H1 (cell line): ENCODE data around the gene MUC5AC. TPM values are rescaled to one million over a fixed set of nuclear protein-coding genes. Genes with fewer than 3 reads are reported as not detected.

Source experiments
- CTCF ChIA-PET: fragments of 300-600 bp; sonication (Branson Sonifier 250); formaldehyde crosslinking; loops from one replicate; lab custom pipeline; 2021; ENCODE audit not compliant: partially characterized antibody; lab: Charles Lee
- POLR2A ChIA-PET: fragments of 300-600 bp; sonication (Branson Sonifier 250); formaldehyde crosslinking; loops from one replicate; lab custom pipeline; 2021; ENCODE audit warnings: inconsistent platforms; ENCODE audit not compliant: partially characterized antibody; lab: Charles Lee
- DNase-seq, 2 experiments: peaks; one replicate each; pipeline versions ENCODE4 v3.0.0 to v3.0.0-alpha.2; 2010 to 2022; ENCODE audit warnings: low spot score in 2 of 2, low read depth in 1 of 2, mixed read lengths in 1 of 2
- FAIRE-seq: peaks from 2 replicates; lab custom pipeline; 2011; peaks lifted over from hg19 to GRCh38; lab: Jason Lieb, UNC
- H2AFZ ChIP-seq: 2 replicates; pipeline ENCODE4 v1.8.1; 2012; ENCODE audit warnings: low read length, inconsistent platforms
- H2AK5ac ChIP-seq: 2 replicates; pipeline ENCODE4 v1.6.1; 2013; ENCODE audit warnings: low read depth, low read length
- H2BK120ac ChIP-seq: replicated peaks from 2 replicates; pipeline ENCODE3; 2013; ENCODE audit warnings: low read depth, low read length, inconsistent platforms
- H2BK12ac ChIP-seq: 2 replicates; pipeline ENCODE4 v1.6.1; 2013; ENCODE audit warnings: low read depth, low read length
- H2BK15ac ChIP-seq: 2 replicates; pipeline ENCODE4 v1.6.1; 2013; ENCODE audit warnings: low read length
- H2BK20ac ChIP-seq: 2 replicates; pipeline ENCODE4 v1.6.1; 2013; ENCODE audit warnings: low read length
- H2BK5ac ChIP-seq: 2 replicates; pipeline ENCODE4 v1.6.1; 2013; ENCODE audit warnings: low read depth, low read length
- H3K14ac ChIP-seq: 2 replicates; pipeline ENCODE4 v1.6.1; 2013; ENCODE audit warnings: inconsistent platforms; ENCODE audit not compliant: insufficient read length
- H3K18ac ChIP-seq: 2 replicates; pipeline ENCODE4 v1.6.1; 2013; ENCODE audit warnings: low read length; ENCODE audit errors: extremely low read depth
- H3K23ac ChIP-seq: 2 replicates; pipeline ENCODE4 v1.6.1; 2013; ENCODE audit warnings: inconsistent platforms; ENCODE audit not compliant: insufficient read length
- H3K23me2 ChIP-seq: 2 replicates; pipeline ENCODE4 v1.6.1; 2013; ENCODE audit warnings: low read depth, low read length
- H3K27ac ChIP-seq: 2 replicates; pipeline ENCODE4 v1.6.1; 2011; ENCODE audit warnings: low read depth, low read length, inconsistent platforms
- H3K27me3 ChIP-seq, 4 experiments: replicated peaks in 1 of 4; 1 replicate in 1 of 4; 2 replicates in 3 of 4; pipeline versions ENCODE4 v1.6.1 to v1.8.1; 2011 to 2013; ENCODE audit warnings: low read length in 3 of 4, mild to moderate bottlenecking in 3 of 4, inconsistent platforms in 2 of 4, mixed read lengths in 2 of 4, moderate library complexity in 1 of 4; ENCODE audit not compliant: control insufficient read depth in 3 of 4, insufficient read depth in 3 of 4; ENCODE audit errors: extremely low read depth in 1 of 4
- H3K36me3 ChIP-seq, 4 experiments: 2 replicates each; pipeline versions ENCODE4 v1.6.1 to v1.8.1; 2011 to 2013; ENCODE audit warnings: mild to moderate bottlenecking in 4 of 4, low read length in 3 of 4, moderate library complexity in 2 of 4, control low read depth in 1 of 4, inconsistent platforms in 1 of 4; ENCODE audit not compliant: insufficient read depth in 4 of 4, control insufficient read depth in 2 of 4
- H3K4ac ChIP-seq: replicated peaks from 2 replicates; pipeline ENCODE3; 2013; ENCODE audit warnings: low read length, low read depth, mixed read lengths, inconsistent platforms; ENCODE audit not compliant: insufficient read length
- H3K4me1 ChIP-seq, 4 experiments: replicated peaks in 1 of 4; 1 replicate in 1 of 4; 2 replicates in 3 of 4; pipeline versions ENCODE4 v1.6.1 to v1.8.1; 2011 to 2013; ENCODE audit warnings: low read length in 3 of 4, inconsistent platforms in 2 of 4, mixed read lengths in 1 of 4; ENCODE audit not compliant: insufficient read depth in 4 of 4, control insufficient read depth in 3 of 4
- H3K4me2 ChIP-seq, 2 experiments: 2 replicates each; pipeline versions ENCODE4 v1.6.1 to v1.8.1; 2011 to 2013; ENCODE audit warnings: low read depth in 2 of 2, low read length in 2 of 2, control low read depth in 1 of 2, inconsistent platforms in 1 of 2, mild to moderate bottlenecking in 1 of 2; ENCODE audit not compliant: insufficient read depth in 1 of 2
- H3K4me3 ChIP-seq, 4 experiments: fragments of 200-600, 300-600 bp in 1 of 4; sonication (generic), shearing (Covaris generic), sonication (Bioruptor Twin) in 1 of 4; 2 replicates each; pipeline versions ENCODE4 v1.5.1 to v1.8.1; 2011 to 2016; ENCODE audit warnings: low read length in 4 of 4, low read depth in 3 of 4, control low read depth in 2 of 4, inconsistent platforms in 2 of 4, mild to moderate bottlenecking in 2 of 4, mixed read lengths in 1 of 4, moderate library complexity in 1 of 4; ENCODE audit not compliant: insufficient read depth in 2 of 4; ENCODE audit errors: extremely low read depth in 1 of 4
- H3K56ac ChIP-seq: replicated peaks from 2 replicates; pipeline ENCODE3; 2013; ENCODE audit warnings: low read depth, mild to moderate bottlenecking, mixed read lengths, low read length, inconsistent platforms; ENCODE audit not compliant: insufficient read length
- H3K79me1 ChIP-seq: 2 replicates; pipeline ENCODE4 v1.6.1; 2013; ENCODE audit warnings: low read depth, low read length, control low read depth
- H3K79me2 ChIP-seq, 2 experiments: 2 replicates each; pipeline versions ENCODE4 v1.6.1 to v1.8.1; 2012 to 2013; ENCODE audit warnings: low read length in 2 of 2, mild to moderate bottlenecking in 2 of 2, inconsistent platforms in 1 of 2; ENCODE audit not compliant: insufficient read depth in 2 of 2, control insufficient read depth in 1 of 2
- H3K9ac ChIP-seq, 4 experiments: replicated peaks in 1 of 4; 1 replicate in 1 of 4; 2 replicates in 3 of 4; pipeline versions ENCODE4 v1.6.1 to v1.8.1; 2011 to 2013; ENCODE audit warnings: low read depth in 3 of 4, low read length in 3 of 4, control low read depth in 2 of 4, mild to moderate bottlenecking in 2 of 4, moderate library complexity in 2 of 4, inconsistent platforms in 1 of 4; ENCODE audit errors: extremely low read depth in 1 of 4
- H3K9me3 ChIP-seq, 2 experiments: 2 replicates each; pipeline versions ENCODE4 v1.6.1 to v1.8.1; 2012 to 2013; ENCODE audit warnings: mild to moderate bottlenecking in 2 of 2, moderate library complexity in 2 of 2, control low read depth in 1 of 2, inconsistent platforms in 1 of 2, low read depth in 1 of 2, low read length in 1 of 2, mixed read lengths in 1 of 2; ENCODE audit not compliant: insufficient read depth in 2 of 2
- H4K20me1 ChIP-seq, 2 experiments: replicated peaks in 1 of 2; 2 replicates each; pipeline versions ENCODE3 to v1.8.1; 2011 to 2013; ENCODE audit warnings: inconsistent platforms in 2 of 2, low read length in 2 of 2, mild to moderate bottlenecking in 1 of 2; ENCODE audit not compliant: insufficient read depth in 2 of 2, control insufficient read depth in 1 of 2
- H4K5ac ChIP-seq: 2 replicates; pipeline ENCODE4 v1.6.1; 2013; ENCODE audit warnings: low read length, low read depth, mixed read lengths, inconsistent platforms; ENCODE audit not compliant: insufficient read length
- H4K8ac ChIP-seq: 2 replicates; pipeline ENCODE4 v1.8.0; 2013; ENCODE audit warnings: mild to moderate bottlenecking, moderate library complexity, low read length, inconsistent platforms; ENCODE audit not compliant: insufficient read depth; ENCODE audit errors: extremely low read depth
- H4K91ac ChIP-seq: replicated peaks from 2 replicates; pipeline ENCODE3; 2013; ENCODE audit warnings: low read length, mixed read lengths, inconsistent platforms; ENCODE audit not compliant: insufficient read length
- GABPA ChIP-seq: IDR thresholded peaks from 2 replicates; pipeline ENCODE4 v1.6.1; 2011; ENCODE audit warnings: mild to moderate bottlenecking, low read length, moderate library complexity, borderline replicate concordance; ENCODE audit not compliant: insufficient read depth
- HDAC6 ChIP-seq: IDR thresholded peaks from one replicate; pipeline ENCODE4 v1.7.1; 2012; ENCODE audit warnings: low read depth, mild to moderate bottlenecking, inconsistent platforms, low read length, moderate library complexity
- JUND ChIP-seq: IDR thresholded peaks from 2 replicates; pipeline ENCODE4 v1.6.1; 2011; ENCODE audit warnings: mild to moderate bottlenecking, improper control_type of control experiment, low read length
- RAD21 ChIP-seq, 2 experiments: IDR thresholded peaks in 1 of 2; conservative IDR thresholded peaks in 1 of 2; 2 replicates each; pipeline ENCODE4 v1.6.1; 2011; ENCODE audit warnings: low read depth in 2 of 2, low read length in 2 of 2, improper control_type of control experiment in 1 of 2, inconsistent platforms in 1 of 2, mild to moderate bottlenecking in 1 of 2, moderate library complexity in 1 of 2
- WGBS, 2 experiments: shearing (Covaris generic) in 1 of 2; methylation state at CpG; one replicate each; pipeline versions ENCODE4 v1.1.6 to v1.1.7; 2013 to 2015; ENCODE audit warnings: low lambda C conversion rate in 2 of 2, mixed read lengths in 2 of 2, inconsistent platforms in 1 of 2, low coverage in 1 of 2, missing lambda C conversion rate in 1 of 2; ENCODE audit not compliant: insufficient replicate concordance in 2 of 2, insufficient coverage in 1 of 2, insufficient read length in 1 of 2; ENCODE audit errors: extremely low coverage in 1 of 2, missing lambda C conversion rate in 1 of 2; 5-methylcytosine and 5-hydroxymethylcytosine counted together
- polyA plus RNA-seq, 7 experiments: library from polyadenylated mRNA; depleted of rRNA in 3 of 7; stranded (reverse) in 5 of 7; unstranded in 2 of 7; fragments of >200 nt in 5 of 7; fragments of 200-250 nt in 2 of 7; gene quantifications; 1 replicate in 5 of 7; 2 replicates in 1 of 7; 4 replicates in 1 of 7; pipeline versions ENCODE4 v1.2.1 to v1.2.3, GENCODE V29; 2011 to 2013; ENCODE audit warnings: missing spikeins in 2 of 7, mixed read lengths in 2 of 7
- total RNA-seq: library from RNA; stranded (reverse); fragmentation: NEBNext Ultra II Directional; extraction: Animal tissue kit (Norgen Biotek cat#: 25700); gene quantifications from 2 replicates; pipeline ENCODE4 v1.2.1, GENCODE V29; 2021
- TF ChIP-seq, protein P1 (sequence below): IDR thresholded peaks from 2 replicates; pipeline ENCODE4 v1.6.1; 2011; ENCODE audit warnings: low read depth, mild to moderate bottlenecking, low read length; ENCODE audit not compliant: insufficient read depth

Gene MUC5AC
- total and polyA plus RNA-seq, 2 of the 8 experiments (the other 6 are each of a cell fraction or from before 2014, with no cell fraction given), result not detected

DNA sequence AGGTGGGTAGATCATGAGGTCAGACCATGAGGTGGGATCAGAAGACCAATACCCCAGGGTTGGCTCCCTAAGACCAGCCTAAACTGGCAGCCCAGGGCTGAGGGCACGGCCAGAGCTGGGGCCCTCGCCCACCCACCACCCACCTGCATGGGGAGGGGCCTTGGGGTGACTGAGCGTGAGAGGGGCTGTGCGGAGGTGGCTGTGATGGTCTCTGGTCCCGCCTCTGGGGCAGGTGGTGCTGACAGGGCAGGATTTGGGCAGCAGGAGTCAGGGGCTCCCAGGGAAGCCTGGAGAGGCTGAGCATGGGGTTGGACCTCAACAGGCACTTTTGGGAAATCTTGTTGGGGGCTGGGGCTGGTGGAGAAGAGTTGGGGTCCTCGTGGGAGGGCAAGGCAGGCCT lies 39.8 kb upstream of the MUC5AC start:
- 86% methylated on average over 6 of the region's 6 CpGs; no CpG with 5 or more reads in 1 of the 2 experiments for WGBS, 2 experiments
- Histone ChIP-seq H4K5ac (no peak overlapping the region), H2BK5ac (no peak overlapping the region), H3K23ac (no peak overlapping the region), H3K79me1 (no peaks in the 10 kb centered on the region), H3K9me3 (peaks cover 0 to 42% of the 10 kb centered on the region in 2 experiments; a peak in 3 of 4 replicates), H3K36me3 (no peaks in the 10 kb centered on the region), H3K4ac (no peak overlapping the region), H3K23me2 (no peaks in the 10 kb centered on the region), H3K4me2 (no peak overlapping the region), H3K56ac (no peak overlapping the region), H4K91ac (no peak overlapping the region), H3K79me2 (no peaks in the 10 kb centered on the region), H2BK15ac (no peak overlapping the region), H3K4me1 (no peaks in the 10 kb centered on the region), H3K18ac (no peak overlapping the region), H3K27ac (no peak overlapping the region), H2AFZ (no peak overlapping the region), H4K8ac (no peak overlapping the region), H2BK120ac (no peak overlapping the region), H3K14ac (no peak overlapping the region), H2BK20ac (no peak overlapping the region), H4K20me1 (no peaks in the 10 kb centered on the region), H2AK5ac (no peak overlapping the region), H3K27me3 (no peaks in the 10 kb centered on the region), H3K9ac (no peak overlapping the region), H3K4me3 (no peak overlapping the region), H2BK12ac (no peak overlapping the region)
- ChIA-PET CTCF (no interaction called here), POLR2A (no interaction called here)
- DNase-seq (no peak), FAIRE-seq (no peak)
- TF ChIP-seq HDAC6, result no peak
- TF ChIP-seq GABPA, result no peak
- TF ChIP-seq JUND, result no peak
- TF ChIP-seq RAD21 (IDR thresholded peaks at IDR 0.05 in 1 of 2, conservative IDR thresholded peaks at IDR 0.05 in 1 of 2; ENCODE audit: low read depth in 2 of 2, low read length in 2 of 2), result no peak
- TF ChIP-seq, protein P1, sequence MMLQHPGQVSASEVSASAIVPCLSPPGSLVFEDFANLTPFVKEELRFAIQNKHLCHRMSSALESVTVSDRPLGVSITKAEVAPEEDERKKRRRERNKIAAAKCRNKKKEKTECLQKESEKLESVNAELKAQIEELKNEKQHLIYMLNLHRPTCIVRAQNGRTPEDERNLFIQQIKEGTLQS, result no peak
